Epithelial cell of proximal tubule (primary cell): ENCODE data around the gene SMC3. TPM values are rescaled to one million over a fixed set of nuclear protein-coding genes. Genes with fewer than 3 reads are reported as not detected.

Source experiments
- DNase-seq: peaks from one replicate; pipeline ENCODE4 v3.0.0-alpha.2; 2011; ENCODE audit warnings: low read depth
- H3K4me3 ChIP-seq: 2 replicates; pipeline ENCODE4 v1.5.1; 2011; ENCODE audit warnings: low read depth, mild to moderate bottlenecking, low read length
- CTCF ChIP-seq: conservative IDR thresholded peaks from 2 replicates; pipeline ENCODE4 v1.5.1; 2012; ENCODE audit warnings: low read depth, mild to moderate bottlenecking, low read length
- total RNA-seq: library from RNA; depleted of rRNA; stranded (reverse); fragments of >200 nt; gene quantifications from 2 replicates; pipeline ENCODE4 v1.2.3, GENCODE V29; 2015

Gene SMC3
- total RNA-seq: 37.3 and 43.1 TPM in 2 replicates

DNA sequence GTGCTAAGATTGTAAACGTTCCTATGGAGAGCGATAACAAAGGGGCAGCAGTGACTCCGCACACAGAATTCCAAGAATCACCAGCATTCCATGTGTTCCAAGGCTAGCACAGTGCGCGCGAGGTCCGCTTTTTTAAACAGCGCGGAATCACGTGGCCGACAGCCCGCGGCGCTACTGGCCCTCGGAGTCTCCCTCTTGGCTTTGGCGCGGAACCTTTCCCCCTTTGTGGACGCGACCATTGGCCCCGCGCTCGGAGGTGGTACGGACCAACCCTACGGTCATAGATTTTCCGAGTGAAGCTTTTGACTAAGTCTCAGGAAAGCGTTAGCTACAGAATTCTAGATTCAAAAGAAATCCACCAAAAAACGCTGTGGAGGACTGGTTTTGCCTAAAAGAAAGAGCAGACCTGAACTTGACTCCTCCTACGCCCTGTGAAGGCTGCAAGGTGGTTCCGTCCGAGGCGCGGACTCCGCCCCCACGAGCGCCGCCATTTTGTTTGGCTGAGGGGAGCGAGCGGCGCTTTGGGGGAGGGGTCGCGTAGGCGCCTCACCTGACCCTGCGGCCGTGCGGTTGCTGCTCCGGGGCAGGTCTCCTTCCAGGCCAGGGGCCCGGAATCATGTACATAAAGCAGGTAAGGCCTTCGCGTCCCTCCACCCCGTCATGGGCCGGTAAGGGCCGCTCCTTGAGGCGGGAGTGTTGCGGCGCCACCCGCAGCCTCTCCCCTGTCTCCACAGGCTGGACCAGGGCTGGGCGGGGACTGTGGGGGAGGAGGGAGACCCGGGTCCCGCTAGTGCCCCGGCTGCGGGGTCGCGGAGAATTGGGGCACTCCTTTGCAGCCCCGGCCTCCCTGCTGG lies at the start of gene SMC3:
Gene SMC3, plus strand, starts transcription at position 495 of the 854 bp plus-strand sequence. Its CDS starts 122 bp downstream, at position 617.
- no peak for TF ChIP-seq CTCF
- H3K4me3 ChIP-seq: peak within 1 kb of the TSS; percentile 89
- peak; percentile 80 for DNase-seq

DNA sequence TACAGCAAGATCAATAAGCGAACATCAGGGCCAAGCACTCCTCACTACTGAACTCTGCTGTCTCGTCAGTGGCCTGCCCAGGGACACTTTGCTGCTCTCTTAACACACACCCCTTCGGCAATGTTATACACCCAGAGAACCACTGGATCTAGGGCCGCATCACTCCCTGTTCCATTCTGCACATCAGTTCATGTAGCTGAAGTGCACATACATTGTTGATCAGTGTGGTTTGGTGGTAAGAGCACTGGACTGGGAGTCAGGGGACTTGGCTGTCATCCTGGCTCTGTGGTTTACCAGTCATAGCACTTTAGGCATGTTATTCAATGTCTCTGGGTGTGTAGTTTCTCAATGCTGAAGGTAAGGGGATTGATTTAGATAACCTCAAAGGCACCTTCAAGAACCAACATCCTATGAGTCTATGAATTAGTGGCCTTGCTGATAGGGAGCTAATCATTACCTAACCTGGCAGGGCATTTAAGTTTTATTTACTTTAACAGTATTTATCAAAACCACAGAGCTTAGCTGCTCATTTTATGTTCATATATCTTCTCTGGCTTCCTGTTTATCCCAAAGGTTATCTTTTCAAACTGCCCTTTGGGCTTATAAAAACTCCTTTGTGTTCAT lies 45.0 kb upstream of the SMC3 start:
- no peak for DNase-seq
- H3K4me3 ChIP-seq: no peak overlapping the region

DNA sequence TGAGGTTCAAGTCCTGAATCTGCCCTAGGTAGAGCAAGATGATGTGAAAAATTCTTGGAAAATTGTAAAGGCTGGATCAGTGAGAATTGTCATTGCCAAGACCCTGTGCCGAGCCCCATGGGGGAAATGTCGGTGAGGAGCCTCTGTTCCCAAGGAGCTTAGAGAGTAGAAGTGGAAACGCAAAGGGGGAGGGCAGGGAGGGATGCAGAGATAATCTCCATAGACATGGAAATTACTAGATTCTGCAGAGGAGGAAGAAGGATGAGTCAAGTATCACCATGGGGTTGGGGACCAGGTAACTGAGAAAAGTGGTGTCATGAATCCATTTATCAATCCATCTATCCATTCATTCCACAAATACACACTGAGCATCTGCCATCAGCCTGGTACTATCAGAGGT lies 43.8 kb upstream of the SMC3 start:
- no peak for DNase-seq
- TF ChIP-seq CTCF: no peak
- no peak overlapping the region for H3K4me3 ChIP-seq

More for the DNA sequence above, 45.0 kb upstream of the SMC3 start:
- TF ChIP-seq CTCF: no peak

DNA sequence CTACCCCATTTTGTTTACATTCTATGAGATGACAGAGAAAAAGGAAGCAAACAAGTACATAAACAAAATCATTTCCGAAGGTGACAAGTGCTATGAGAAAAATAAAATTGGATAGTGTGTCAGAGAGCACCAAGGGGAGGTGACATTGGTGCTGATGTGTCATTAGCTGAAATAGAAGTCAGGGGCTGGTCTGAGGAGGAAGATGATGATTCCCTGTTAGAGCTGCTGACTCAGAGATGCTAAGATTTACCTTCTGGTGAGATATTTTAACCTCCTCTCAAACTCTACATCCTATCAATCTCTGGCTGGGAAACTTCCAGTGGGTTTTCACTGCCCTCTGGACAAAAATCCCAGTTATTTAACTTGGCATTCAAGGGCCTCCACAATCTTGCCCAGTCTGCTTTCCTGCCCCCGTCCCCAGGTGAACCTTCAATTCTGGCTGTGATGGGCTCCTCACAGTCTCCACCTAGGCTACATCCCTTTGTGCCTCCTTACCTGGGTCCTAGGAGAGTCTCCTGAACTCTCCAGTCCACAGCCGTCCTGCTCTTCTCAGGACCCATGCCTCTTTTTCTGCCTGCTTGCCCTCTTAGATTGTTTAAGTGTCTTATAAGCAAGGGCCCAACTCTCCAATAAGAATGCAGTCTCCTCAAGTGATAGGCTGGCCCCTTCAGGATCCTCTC lies 43.2 kb upstream of the SMC3 start:
- TF ChIP-seq CTCF: no peak
- no peak overlapping the region for H3K4me3 ChIP-seq
- DNase-seq: no peak

- DNase-seq: no peak
- no peak for TF ChIP-seq CTCF
- H3K4me3 ChIP-seq: no peak overlapping the region
These were observed 42.6 kb upstream of the SMC3 start for GRCh38 chr10:110524859-110525232.

DNA sequence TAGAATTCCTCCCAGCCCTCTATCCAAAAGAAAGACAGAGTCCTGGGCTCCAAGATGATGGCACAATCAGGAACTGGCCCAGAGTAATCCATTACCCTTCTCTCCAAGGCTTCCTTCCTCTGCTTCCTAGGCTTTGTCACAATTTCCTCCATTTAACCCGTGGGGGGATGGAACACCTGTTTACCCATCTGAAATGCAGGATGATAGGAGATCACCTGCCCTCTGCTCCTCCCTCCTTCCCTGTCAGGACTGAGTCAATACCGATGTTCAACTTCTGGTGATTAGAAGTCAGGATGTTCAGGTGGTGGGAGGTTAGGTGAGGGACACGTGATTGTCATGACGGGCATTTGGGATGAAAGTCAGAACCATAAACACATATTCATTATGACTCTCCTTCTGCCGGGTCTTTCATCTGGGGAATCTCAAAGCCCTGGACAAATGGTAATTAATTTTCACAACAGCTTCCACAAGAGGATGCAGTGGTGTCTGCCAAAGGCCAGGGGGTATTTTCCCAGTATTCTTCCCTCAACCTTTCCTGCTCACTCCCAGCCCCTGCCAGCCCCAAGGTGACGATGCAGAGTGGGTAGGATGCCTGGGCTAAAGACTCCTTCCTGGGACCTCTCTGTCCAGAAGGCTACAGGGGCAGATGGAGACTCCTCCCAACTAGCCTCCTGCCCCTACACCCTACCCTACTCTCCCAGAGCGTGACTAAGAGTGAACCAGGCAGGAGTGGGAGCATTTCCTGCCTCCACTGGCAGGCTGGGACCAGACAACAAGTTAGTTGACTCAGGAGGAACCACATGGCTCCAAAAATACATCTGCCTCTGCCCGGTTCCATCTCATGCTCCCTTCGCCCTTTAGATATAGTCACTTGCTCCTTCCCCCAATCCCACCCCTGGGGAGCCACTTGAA lies 41.9 kb upstream of the SMC3 start:
- no peak for DNase-seq
- H3K4me3 ChIP-seq: no peak overlapping the region
- no peak for TF ChIP-seq CTCF
